Activated T-helper 17 cell treated with anti-CD3 and anti-CD28 coated beads, Interleukin-2, amount 50 U/mL, for 72 hours (primary cell): ENCODE data around the gene DNAH17. TPM values are rescaled to one million over a fixed set of nuclear protein-coding genes. Genes with fewer than 3 reads are reported as not detected.
A peak's percentile ranks its signal among the peaks of the same experiment; 100 is the strongest.

ENCODE experiments used
- ATAC-seq: fragments of 150-1000 bp; cut with Tn5 transposase; replicated peaks from 2 replicates; pipeline ENCODE4 v1.10.0; 2021; ENCODE audit warnings: mild to moderate bottlenecking, moderate library complexity
- H3K27ac Mint-ChIP-seq: one replicate; pipeline ENCODE4 v1.8.0; 2022; ENCODE audit warnings: mixed read lengths
- H3K27me3 Mint-ChIP-seq: one replicate; pipeline ENCODE4 v1.8.0; 2022; ENCODE audit warnings: mixed read lengths
- H3K36me3 Mint-ChIP-seq: one replicate; pipeline ENCODE4 v1.8.0; 2022; ENCODE audit warnings: low read depth, mild to moderate bottlenecking, mixed read lengths
- H3K4me1 Mint-ChIP-seq: one replicate; pipeline ENCODE4 v1.8.0; 2022; ENCODE audit warnings: mixed read lengths
- H3K4me3 Mint-ChIP-seq: one replicate; pipeline ENCODE4 v1.8.0; 2022; ENCODE audit warnings: mild to moderate bottlenecking, mixed read lengths
- H3K9me3 Mint-ChIP-seq: one replicate; pipeline ENCODE4 v1.8.0; 2022; ENCODE audit warnings: mixed read lengths
- total RNA-seq, 2 donors: library from RNA; stranded (reverse); gene quantifications; one replicate each; pipeline ENCODE4 v1.2.3, GENCODE V29; 2022

Gene DNAH17
- total RNA-seq, 2 donors from 2014 or later = 0.73 to 1.2 TPM

DNA sequence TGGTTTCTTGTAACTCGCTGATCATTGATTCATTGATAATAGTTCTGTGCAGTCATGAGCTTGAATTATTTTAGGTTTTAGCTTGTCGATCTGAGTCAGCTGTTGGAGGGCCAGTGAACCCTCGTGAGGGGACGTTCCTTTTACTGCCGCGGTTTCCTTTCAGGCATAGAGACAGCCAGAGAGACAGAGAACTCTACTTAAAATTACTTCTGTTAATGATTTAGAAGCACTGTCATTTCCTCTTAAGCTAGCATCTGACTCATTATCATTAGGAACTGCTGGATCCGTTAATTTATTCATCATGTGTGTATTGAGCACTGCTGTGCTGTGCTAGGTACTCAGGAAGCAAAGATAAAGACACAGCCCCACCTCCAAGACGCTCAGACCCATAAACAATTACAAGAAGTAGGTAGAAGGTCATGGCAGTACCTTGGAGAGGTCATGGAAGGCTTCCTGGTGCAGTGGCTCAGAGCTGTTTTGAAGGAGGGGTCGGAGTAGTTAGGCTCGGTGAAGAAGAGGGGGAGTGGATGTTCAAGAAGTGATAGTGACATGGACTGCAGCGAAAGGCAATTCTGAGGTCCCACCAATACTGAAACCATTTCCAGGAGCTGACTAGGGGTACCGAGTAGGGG is 195.5 kb downstream of the DNAH17 start:
- Mint-ChIP-seq H3K4me1 (peaks cover 52% of the 10 kb centered on the region), H3K36me3 (peaks cover 75% of the 10 kb centered on the region), H3K4me3 (peak overlapping the region; percentile 86), H3K27ac (peak overlapping the region; percentile 99), H3K27me3 (no peaks in the 10 kb centered on the region), H3K9me3 (no peaks in the 10 kb centered on the region)
- ATAC-seq = peak; percentile 35

DNA sequence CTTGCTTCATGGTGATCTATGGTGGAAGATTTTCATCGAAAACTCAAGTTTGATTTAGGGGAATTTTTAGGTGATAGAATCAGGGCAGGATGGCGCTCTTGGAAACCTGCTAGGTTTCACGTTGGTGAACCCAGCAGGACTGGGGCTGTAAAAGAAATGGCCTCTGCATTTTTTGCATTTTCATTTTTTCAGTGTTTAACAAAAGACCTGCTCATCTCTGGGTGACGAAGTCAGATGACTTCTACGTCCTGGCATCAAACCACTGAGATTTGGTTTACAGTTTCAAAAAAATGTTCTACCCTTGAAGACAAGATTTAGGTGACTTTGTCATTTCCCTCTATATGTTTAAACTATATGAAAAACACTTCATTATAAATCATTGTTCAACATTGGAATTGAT is 196.8 kb downstream of the DNAH17 start:
- no peak for ATAC-seq
- Mint-ChIP-seq H3K27ac (peak overlapping the region; percentile 99), H3K36me3 (peaks cover 61% of the 10 kb centered on the region), H3K9me3 (no peaks in the 10 kb centered on the region), H3K4me3 (peak overlapping the region; percentile 86), H3K4me1 (peaks cover 44% of the 10 kb centered on the region), H3K27me3 (no peaks in the 10 kb centered on the region)

DNA sequence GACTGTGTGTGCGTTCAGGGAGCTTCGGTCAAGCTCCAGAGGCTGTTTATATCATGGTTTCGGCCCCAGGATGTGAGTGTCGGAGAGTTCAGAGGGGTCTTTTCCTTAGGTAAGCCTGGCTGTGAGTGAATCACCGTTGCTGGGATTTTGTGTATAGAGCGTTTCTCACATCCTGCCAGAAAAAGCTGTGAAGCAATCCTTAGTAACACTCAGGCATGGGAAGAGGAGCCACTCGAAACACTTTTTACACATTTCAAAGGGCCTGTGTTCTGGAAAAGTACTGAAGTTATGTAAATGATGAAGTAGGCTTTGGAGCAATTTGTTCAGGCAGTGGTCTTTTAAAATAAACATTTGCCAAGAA is 198.1 kb downstream of the DNAH17 start:
- Mint-ChIP-seq H3K4me1 (peaks cover 37% of the 10 kb centered on the region), H3K27me3 (no peaks in the 10 kb centered on the region), H3K4me3 (peak overlapping the region; percentile 86), H3K27ac (peak overlapping the region; percentile 99), H3K36me3 (peaks cover 49% of the 10 kb centered on the region), H3K9me3 (no peaks in the 10 kb centered on the region)
- no peak for ATAC-seq

DNA sequence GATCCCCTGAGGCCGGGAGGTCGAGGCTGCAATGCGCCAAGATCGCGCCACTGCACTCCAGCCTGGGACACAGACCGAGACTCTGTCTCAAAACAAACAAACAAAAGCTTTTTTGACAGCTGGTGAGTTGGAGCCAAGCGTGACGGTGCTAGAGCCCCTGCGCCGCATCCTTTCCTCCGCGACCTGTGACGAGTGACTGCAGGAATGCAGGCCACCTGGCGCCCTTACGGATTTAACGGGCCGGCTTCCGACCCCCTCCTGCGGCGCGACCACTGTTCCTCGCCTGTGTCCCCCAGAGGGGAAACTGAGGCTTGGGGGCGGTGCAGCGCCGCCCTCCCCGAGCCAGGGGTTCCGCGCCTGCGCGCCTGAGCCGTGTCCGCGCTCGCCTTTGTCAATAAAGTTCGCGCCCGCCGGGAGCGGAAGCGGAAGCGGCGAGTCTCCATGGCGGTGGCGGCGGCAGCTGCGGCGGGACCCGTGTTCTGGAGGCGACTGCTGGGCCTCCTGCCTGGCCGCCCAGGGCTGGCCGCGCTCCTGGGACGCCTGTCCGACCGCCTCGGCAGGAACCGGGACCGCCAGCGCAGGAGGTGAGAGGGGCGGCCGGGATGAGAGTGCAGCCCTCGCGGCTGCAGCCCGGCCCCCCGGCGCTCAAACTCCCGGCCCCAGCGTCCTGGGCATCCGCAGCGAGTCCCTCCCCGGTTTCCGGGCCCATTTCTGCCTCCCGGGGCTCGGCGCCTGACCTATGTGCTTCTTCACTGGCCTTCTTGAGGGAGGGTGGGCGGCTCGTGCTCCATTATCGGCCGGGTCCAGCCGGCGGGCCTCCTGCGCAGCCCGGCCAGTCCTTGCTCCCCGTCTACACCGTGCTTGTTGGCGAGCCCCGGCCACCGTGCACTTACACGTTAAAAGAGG is 198.7 kb downstream of the DNAH17 start, which contains the start of gene PGS1:
TSS of gene PGS1 (plus strand) at position 425 of the 906 bp plus-strand sequence. CDS start at position 442, 17 bp downstream.
- Mint-ChIP-seq H3K9me3 (no peaks in the 10 kb centered on the region), H3K36me3 (peaks cover 42% of the 10 kb centered on the region), H3K27ac (peak within 1 kb of the TSS; percentile 99), H3K4me1 (peaks cover 30% of the 10 kb centered on the region), H3K4me3 (peak within 1 kb of the TSS; percentile 86), H3K27me3 (no peaks in the 10 kb centered on the region)
- ATAC-seq = peak; percentile 22

DNA sequence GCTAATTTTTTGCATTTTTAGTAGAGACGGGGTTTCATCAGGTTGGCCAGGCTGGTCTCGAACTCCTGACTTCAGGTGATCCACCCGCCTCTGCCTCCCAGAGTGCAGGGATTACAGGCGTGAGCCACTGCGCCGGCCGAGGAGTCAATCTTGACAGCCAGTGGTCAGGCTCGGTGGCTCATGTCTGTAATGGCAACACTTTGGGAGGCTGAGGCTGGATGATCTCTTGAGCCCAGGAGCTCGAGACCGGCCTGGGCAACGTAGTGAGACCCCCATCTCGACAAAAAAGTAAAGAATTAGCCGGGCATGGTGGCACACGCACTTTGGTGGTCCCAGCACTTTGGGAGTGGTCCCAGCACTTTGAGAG is 199.4 kb downstream of the DNAH17 start:
- H3K27ac Mint-ChIP-seq = no peak overlapping the region
- ATAC-seq = no peak
- H3K4me3 Mint-ChIP-seq = peak overlapping the region; percentile 86
- H3K4me1 Mint-ChIP-seq = peaks cover 29% of the 10 kb centered on the region
- H3K36me3 Mint-ChIP-seq = peaks cover 36% of the 10 kb centered on the region
- H3K27me3 Mint-ChIP-seq = no peaks in the 10 kb centered on the region
- H3K9me3 Mint-ChIP-seq = no peaks in the 10 kb centered on the region

DNA sequence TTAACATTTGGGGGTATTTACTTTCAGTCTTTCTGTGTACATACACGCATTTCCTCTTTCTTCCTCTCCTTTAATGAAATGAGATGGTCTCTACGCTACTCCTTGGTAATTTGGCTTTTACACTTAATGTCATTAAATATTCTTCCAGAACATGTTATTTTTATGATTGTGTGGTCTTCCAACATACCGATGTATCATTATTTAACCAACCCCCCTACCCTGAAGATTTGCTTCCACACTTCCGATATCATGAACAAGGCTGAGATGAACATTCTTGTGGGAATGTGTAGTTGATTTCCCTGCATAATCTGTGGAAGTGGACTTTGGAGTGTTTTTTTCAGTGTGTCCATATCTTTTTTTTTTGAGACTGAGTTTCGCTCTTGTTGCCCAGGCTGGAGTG is 201.0 kb downstream of the DNAH17 start:
- Mint-ChIP-seq H3K27ac (no peak overlapping the region), H3K27me3 (no peaks in the 10 kb centered on the region), H3K4me3 (no peak overlapping the region), H3K36me3 (peaks cover 22% of the 10 kb centered on the region), H3K9me3 (no peaks in the 10 kb centered on the region), H3K4me1 (peaks cover 16% of the 10 kb centered on the region)
- ATAC-seq = no peak

DNA sequence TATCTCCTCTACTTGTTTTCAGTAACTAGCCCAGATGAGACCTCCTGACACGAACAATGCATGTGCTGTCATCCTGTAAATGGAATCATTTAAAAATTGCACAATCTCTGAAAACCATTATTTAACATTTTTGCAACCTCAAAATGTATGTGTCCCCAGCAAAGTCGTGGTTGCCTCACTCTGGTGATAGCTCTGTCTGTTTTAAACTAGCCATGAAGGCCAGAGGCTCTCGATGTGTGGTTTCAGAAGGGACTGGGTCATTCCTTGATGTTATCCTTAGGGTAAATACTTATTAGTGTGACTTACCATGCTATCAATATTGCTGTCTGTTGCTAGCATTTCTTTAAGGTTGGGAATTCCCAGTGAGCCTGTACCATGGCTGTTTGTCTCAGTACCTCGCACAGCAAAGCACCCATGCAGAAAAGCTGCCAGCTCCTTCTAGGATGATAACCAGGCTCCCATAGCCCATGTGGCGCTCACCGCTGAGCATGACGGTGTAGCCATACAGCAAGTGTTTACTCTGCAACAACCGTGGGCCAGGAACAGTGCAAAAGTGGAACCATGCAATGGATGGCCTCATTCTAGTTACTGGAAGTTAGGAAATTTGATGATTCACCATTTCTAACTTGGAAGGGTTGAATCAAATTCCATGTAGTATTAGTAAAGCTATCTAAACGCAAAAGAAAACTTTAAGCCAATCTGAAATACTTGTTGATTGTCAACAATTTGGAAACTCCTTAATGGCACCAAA is 201.6 kb downstream of the DNAH17 start:
- H3K36me3 Mint-ChIP-seq = peaks cover 17% of the 10 kb centered on the region
- no peak for ATAC-seq
- H3K27ac Mint-ChIP-seq = no peak overlapping the region
- H3K4me3 Mint-ChIP-seq = no peak overlapping the region
- H3K27me3 Mint-ChIP-seq = no peaks in the 10 kb centered on the region
- no peaks in the 10 kb centered on the region for H3K9me3 Mint-ChIP-seq
- peaks cover 11% of the 10 kb centered on the region for H3K4me1 Mint-ChIP-seq

DNA sequence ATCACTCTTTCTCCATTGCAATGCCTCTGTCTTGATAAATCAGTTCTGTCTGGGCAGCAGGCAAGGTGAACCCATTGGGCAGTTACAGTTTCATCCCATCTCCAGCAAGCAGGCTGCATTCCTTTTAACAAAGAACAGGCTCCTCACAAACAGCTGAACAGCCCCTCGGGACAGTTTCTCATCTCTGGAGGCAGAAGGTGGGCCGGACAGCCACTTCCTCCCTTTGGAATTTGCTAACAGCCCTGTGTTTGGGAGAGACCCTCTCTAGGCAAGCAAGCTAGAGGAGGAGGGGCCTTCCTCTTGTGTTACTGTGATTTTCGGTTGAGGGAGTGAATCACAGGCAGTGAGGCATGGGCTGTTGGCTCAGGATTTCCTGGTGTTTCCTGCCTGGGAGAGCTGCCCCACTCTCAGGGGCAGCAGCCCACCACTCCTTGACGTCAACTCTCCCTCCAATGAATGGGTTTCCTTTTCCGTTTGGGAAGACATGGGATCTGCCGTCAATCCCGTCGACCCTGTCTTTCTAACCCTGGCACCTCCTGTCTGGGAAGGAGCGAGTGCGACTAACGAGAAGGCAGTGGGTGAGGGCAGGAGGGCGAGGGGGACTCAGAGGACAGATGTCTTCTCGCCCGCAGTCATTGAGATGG is 202.4 kb downstream of the DNAH17 start:
- H3K4me3 Mint-ChIP-seq = no peak overlapping the region
- no peak for ATAC-seq
- no peaks in the 10 kb centered on the region for H3K27me3 Mint-ChIP-seq
- H3K27ac Mint-ChIP-seq = no peak overlapping the region
- no peaks in the 10 kb centered on the region for H3K9me3 Mint-ChIP-seq
- peaks cover 9% of the 10 kb centered on the region for H3K36me3 Mint-ChIP-seq
- H3K4me1 Mint-ChIP-seq = peaks cover 5% of the 10 kb centered on the region

DNA sequence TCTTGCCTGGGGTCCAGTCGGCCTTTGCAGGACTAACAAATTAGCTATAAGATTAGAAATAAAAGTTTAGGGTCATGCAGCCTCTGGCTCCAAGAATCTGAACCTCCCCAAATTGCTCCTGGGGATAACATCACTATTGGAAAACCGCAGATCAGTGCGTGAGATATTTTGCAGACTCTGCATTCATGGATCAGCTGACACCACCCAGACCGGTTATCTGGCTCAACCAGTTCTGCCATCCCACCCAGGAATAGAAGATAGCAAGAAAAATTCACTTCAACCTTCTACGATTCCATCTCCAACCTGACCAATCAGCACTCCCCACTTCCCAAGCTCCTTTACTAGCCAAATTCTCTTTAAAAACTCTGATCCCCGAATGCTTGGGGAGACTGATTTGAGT is 203.0 kb downstream of the DNAH17 start:
- H3K4me1 Mint-ChIP-seq = peaks cover 5% of the 10 kb centered on the region
- H3K4me3 Mint-ChIP-seq = no peak overlapping the region
- H3K27ac Mint-ChIP-seq = no peak overlapping the region
- H3K27me3 Mint-ChIP-seq = no peaks in the 10 kb centered on the region
- H3K9me3 Mint-ChIP-seq = no peaks in the 10 kb centered on the region
- ATAC-seq = no peak
- peaks cover 5% of the 10 kb centered on the region for H3K36me3 Mint-ChIP-seq

Other genes starting within 250 kb of the DNAH17 start
- 100 to 1,000 TPM; 129 to 175 TPM for gene SOCS3, start 217.3 kb downstream of the DNAH17 start, total RNA-seq
- 100 to 1,000 TPM in 1 of 2 donors, 10 to 100 TPM in 1; 76.1 to 101 TPM for gene PGS1, start 198.7 kb downstream of the DNAH17 start, total RNA-seq
- gene CYTH1, start 204.9 kb upstream of the DNAH17 start, total RNA-seq = 100 to 1,000 TPM; 173 to 195 TPM